Ishikawa (cell line): ENCODE results near the gene FOXA1.

Source experiments
- CEBPB ChIP-seq: IDR thresholded peaks from 2 replicates; pipeline ENCODE4 v1.6.1; 2012
- EGR1 ChIP-seq: IDR thresholded peaks from 2 replicates; pipeline ENCODE4 v1.6.1; 2012
- TAF1 ChIP-seq: IDR thresholded peaks from 2 replicates; pipeline ENCODE4 v1.6.1; 2012; ENCODE audit warnings: low read depth, mild to moderate bottlenecking
- USF1 ChIP-seq: IDR thresholded peaks from 2 replicates; pipeline ENCODE4 v1.6.1; 2012

- TF ChIP-seq TAF1 (no peak), CEBPB (no peak), EGR1 (no peak), USF1 (no peak)
Measured at GRCh38 chr14:37588956-37589714, 5.9 kb downstream of the FOXA1 start.
